SK-N-MC (cell line): ENCODE data around the gene ZNF267.

ENCODE experiments used
- EZH2 ChIP-seq: fragments of 200-600 bp; sonication (generic); IDR thresholded peaks from one replicate; pipeline ENCODE4 v1.6.1; 2017; ENCODE audit warnings: antibody characterized with exemption
- POLR2AphosphoS5 ChIP-seq: IDR thresholded peaks from 2 replicates; pipeline ENCODE4 v1.6.1; 2012; ENCODE audit warnings: mild to moderate bottlenecking, low read depth, low read length, borderline replicate concordance

- TF ChIP-seq POLR2AphosphoS5 (no peak), EZH2 (no peak)
Observed at GRCh38 chr16:31860508-31860907, 13.1 kb upstream of the ZNF267 start.
